NB4 (cell line): ENCODE data around the gene PLCH1.
A peak's percentile ranks its signal among the peaks of the same experiment; 100 is the strongest.

ENCODE experiments used
- DNase-seq: peaks from one replicate; pipeline ENCODE4 v3.0.0; 2010; ENCODE audit warnings: low read depth
- H3K4me3 ChIP-seq: one replicate; pipeline ENCODE4 v1.5.1; 2011; ENCODE audit warnings: mild to moderate bottlenecking, low read depth, low read length, moderate library complexity
- CTCF ChIP-seq: IDR thresholded peaks from one replicate; pipeline ENCODE4 v1.5.1; 2012; ENCODE audit warnings: low read depth, low read length
- MAX ChIP-seq: IDR thresholded peaks from 2 replicates; pipeline ENCODE4 v1.6.1; 2011; ENCODE audit warnings: low read depth, low read length
- MYC ChIP-seq: IDR thresholded peaks from 2 replicates; pipeline ENCODE4 v1.6.1; 2011; ENCODE audit warnings: low read depth, low read length
- POLR2A ChIP-seq: IDR thresholded peaks from 2 replicates; pipeline ENCODE4 v1.6.1; 2011; ENCODE audit warnings: mild to moderate bottlenecking; ENCODE audit not compliant: insufficient read length; ENCODE audit errors: extremely low read depth

PLCH1 gene

GRCh38 chr3:155782390-155782953 is 37.6 kb upstream of the PLCH1 start:
- no peak for TF ChIP-seq POLR2A
- no peak for TF ChIP-seq MYC
- TF ChIP-seq CTCF = no peak
- TF ChIP-seq MAX = no peak
- no peak for DNase-seq
- no peak overlapping the region for H3K4me3 ChIP-seq

- no peak for DNase-seq
- no peak for TF ChIP-seq POLR2A
- TF ChIP-seq CTCF = no peak
- TF ChIP-seq MAX = no peak
- TF ChIP-seq MYC = no peak
- H3K4me3 ChIP-seq = no peak overlapping the region
Measured at GRCh38 chr3:155780291-155780690, 35.4 kb upstream of the PLCH1 start.

- DNase-seq = no peak
- H3K4me3 ChIP-seq = no peak overlapping the region
- TF ChIP-seq CTCF (no peak), MAX (no peak), POLR2A (no peak), MYC (no peak)
Measured at GRCh38 chr3:155778462-155778861, 33.6 kb upstream of the PLCH1 start.

- TF ChIP-seq MYC = no peak
- no peak for TF ChIP-seq POLR2A
- TF ChIP-seq CTCF = no peak
- TF ChIP-seq MAX = no peak
- DNase-seq = no peak
- H3K4me3 ChIP-seq = no peak overlapping the region
Measured at GRCh38 chr3:155772801-155773200, 27.9 kb upstream of the PLCH1 start.

- peak; percentile 6 for DNase-seq
- H3K4me3 ChIP-seq = no peak overlapping the region
- TF ChIP-seq MAX (no peak), POLR2A (no peak)
Measured at GRCh38 chr3:155771126-155771525, 26.3 kb upstream of the PLCH1 start.

- H3K4me3 ChIP-seq = no peak overlapping the region
- no peak for TF ChIP-seq MAX
- TF ChIP-seq POLR2A = no peak
- no peak for TF ChIP-seq MYC
- TF ChIP-seq CTCF = no peak
- DNase-seq = peak; percentile 23
Measured at GRCh38 chr3:155766206-155766605, 21.3 kb upstream of the PLCH1 start.
